HG02571 (cell line): ENCODE measurements around the gene LRRTM3.

ENCODE experiments used
- ATAC-seq: cut with Tn5 transposase; IDR thresholded peaks from one replicate; pipeline ENCODE4 v1.9.1; 2021; ENCODE audit warnings: mild to moderate bottlenecking, moderate library complexity; ENCODE audit not compliant: unreplicated experiment

LRRTM3 gene

DNA sequence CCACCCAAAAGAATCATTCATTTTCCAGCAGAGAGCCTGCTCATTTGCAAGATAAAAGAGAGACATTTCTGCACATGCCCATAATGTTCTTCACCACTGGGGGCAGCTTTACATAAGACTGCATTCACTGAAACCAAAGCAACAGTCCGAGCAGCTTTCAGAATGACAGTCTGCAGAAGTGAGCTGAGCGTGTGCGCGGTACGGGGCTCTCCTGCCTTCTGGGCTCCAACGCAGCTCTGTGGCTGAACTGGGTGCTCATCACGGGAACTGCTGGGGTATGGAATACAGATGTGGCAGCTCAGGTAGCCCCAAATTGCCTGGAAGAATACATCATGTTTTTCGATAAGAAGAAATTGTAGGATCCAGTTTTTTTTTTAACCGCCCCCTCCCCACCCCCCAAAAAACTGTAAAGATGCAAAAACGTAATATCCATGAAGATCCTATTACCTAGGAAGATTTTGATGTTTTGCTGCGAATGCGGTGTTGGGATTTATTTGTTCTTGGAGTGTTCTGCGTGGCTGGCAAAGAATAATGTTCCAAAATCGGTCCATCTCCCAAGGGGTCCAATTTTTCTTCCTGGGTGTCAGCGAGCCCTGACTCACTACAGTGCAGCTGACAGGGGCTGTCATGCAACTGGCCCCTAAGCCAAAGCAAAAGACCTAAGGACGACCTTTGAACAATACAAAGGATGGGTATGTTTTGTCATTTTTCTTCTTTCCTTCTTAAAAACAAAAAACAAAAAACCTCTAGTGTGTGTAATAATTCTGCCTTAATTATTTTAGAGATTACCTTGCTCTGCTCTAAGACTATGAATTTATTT lies at the start of gene LRRTM3:
Gene LRRTM3, plus strand, starts transcription at position 141 of the 820 bp plus-strand sequence.
- ATAC-seq: peak; percentile 100

DNA sequence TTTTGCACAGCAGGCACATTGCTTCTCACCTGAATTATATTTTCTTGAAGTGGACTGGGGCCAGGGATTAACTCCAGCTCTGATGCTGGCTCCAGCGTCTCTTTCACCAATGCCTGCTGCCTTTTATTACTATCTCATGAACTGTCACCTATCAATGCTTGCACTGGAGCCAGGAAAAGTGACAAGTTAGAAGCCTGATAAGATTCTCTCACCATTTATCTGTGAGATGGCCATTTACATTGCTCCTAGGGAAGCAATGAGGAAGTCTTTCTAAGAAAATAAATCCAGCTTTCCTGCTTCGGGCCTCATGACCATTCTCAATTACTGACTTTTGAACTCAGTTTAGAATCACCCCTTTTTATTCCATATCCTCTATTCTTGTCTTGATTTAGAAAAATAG lies 48.5 kb upstream of the LRRTM3 start:
- no peak for ATAC-seq

DNA sequence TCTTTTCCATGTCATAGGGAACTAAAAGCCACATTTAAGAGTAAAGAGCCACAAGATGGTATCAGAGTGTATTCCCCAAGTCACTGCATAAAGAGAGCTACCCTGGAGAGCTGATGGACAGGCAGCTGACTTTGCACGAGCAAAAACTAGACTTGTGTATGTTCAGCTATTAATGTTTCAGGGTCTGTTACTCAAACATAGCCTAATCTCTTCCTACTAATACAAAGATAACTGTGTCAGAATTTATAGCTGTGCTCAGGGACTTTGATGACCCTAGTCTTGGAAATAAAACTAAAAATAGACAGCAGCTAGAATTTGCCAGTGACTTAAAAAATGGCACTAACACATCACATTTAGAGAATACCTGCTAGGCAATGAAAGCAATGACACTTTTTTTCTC lies 45.5 kb upstream of the LRRTM3 start:
- ATAC-seq: no peak

DNA sequence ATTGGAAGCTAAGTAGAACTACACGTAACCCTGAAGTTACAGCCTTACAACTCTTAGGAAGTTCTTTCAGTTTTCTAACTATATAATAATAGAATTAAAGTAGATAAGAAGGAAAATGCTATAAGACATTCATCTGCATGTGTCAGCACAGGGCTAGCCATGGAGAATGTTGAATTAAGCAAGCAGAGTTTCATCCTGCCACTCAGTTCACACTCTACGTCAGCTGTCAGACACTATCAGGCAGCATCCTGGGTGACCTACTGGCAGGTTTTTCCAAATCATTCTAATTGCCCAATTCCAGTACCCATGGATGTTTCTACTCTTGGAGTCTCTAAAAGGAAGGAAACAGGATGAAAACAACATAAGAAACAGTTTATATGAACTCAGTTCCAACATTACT lies 45.0 kb upstream of the LRRTM3 start:
- ATAC-seq: no peak

DNA sequence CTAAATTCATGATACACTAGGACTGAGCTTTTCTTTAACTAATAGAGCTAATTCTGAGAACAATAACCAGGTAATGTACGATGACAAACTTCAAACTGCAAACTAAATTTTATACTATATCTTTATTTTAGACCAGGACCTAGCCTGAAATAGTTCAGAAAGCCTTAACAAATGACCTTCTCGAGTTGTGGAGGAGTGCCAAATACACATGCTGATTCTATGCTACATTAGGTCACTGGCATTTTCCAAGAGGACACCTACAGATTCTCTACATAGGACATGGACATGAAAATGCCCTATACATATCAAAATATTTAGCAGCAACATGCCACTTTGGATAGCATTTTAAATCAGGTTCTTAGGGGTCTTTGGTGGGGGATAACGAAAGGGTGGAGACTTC lies 44.0 kb upstream of the LRRTM3 start:
- ATAC-seq: no peak

DNA sequence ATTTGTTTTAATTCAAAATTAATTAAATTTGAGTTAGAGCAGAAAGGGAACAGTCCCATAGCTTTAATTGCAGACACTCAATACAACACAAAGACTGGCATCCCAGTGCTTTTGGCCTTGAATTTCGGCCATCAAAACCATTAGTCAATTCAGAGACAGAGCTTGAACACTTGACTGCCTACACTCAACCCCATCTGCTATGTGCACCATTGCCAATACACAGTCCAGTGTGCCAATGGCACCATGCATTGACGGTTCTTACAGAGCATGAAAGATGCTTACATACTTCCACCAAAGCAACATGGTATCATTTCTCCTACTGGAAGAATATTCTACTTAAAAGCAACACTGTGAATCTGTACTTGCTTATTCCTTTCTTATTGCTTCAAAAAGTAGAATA lies 43.6 kb upstream of the LRRTM3 start:
- no peak for ATAC-seq

DNA sequence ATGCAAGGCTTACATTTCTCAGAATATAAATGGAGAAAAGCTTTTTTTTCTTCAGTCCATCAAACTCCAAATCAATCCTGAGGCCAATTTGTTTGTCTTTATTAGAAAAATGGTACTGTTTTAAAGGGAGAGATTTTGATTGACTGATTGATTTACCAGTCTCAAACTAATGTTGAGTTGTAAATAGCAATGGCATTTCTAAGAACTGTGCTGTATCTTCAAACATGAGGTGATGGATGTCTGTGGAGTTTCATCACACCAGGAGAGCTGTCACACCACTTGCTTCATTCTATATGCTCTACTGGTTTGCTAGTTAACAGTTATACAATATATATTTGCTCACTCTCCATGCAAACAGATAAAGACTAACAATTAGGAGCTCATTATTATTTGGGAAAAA lies 39.0 kb upstream of the LRRTM3 start:
- no peak for ATAC-seq

DNA sequence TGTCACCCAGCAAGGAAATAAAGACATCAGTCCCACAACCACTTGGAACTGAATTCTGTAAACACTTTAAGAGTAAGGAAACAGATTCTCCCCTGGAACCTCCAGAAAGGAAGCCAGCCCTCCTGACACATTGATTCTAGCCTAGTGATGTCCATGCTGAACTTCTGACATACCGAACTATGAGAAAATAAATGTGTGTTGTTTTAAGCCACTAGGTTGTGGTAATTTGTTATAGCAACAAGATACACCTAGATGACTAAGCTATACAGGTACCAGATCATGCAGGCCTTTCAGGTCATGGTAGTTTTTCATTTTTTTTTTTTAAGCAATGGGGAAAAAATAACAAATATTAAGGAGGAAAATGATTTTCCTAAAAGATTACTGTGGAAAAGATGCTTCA lies 37.6 kb upstream of the LRRTM3 start:
- ATAC-seq: no peak

DNA sequence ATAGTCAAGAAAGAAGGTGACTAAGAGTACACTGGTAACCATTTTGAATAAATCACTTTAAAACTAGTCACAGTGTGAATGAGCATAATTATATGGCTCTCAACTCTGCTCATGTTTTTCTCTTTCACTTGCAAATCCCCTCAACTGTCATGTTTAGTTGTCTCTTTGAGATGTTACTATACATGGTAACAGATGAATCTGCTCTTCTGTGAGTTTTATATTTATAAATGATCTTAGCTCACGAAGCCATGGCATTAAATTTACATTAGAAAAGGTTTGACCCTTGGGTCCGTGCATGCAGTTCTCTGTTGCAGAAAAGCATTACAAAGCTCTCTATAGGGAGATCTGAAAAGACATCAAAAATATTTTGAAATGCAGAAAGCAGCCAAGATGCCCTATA lies 33.0 kb upstream of the LRRTM3 start:
- no peak for ATAC-seq

DNA sequence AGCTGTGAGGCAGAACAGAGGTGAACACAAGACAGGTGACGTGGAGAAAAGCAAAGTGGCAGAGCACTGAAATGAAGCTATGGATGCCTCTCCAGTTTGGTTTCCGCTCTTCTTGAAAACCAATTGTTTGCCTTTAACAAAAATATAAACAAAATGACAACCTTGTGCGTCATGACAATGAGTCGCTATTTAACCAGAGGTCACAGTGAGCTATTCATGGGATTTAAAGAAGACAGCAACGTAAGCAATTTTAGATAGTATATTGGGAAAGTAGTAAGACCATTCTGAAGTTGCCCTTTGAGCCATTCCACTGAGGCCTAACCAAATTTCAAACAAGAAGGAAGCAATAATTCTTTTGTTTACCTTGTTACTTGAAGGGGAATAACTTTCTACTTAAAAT lies 15.2 kb upstream of the LRRTM3 start:
- ATAC-seq: no peak

DNA sequence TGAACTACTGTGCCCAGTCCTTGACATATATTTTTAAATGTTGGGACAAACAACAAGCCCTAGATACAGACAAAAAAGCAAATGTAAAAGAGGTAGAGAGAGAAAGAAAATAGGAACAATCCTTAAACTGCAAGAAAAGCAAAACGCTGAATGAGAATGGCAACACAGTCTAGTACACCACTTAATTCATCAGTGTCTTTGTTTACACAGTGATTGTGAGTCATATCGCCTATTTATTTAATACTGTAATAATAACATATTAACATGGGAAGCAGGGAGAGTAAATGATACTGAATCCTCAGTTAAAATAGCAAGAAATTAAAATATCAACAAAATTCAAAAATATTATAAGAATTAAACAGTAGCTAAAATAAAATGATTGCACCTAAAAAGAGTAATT lies 9.8 kb upstream of the LRRTM3 start:
- ATAC-seq: no peak

DNA sequence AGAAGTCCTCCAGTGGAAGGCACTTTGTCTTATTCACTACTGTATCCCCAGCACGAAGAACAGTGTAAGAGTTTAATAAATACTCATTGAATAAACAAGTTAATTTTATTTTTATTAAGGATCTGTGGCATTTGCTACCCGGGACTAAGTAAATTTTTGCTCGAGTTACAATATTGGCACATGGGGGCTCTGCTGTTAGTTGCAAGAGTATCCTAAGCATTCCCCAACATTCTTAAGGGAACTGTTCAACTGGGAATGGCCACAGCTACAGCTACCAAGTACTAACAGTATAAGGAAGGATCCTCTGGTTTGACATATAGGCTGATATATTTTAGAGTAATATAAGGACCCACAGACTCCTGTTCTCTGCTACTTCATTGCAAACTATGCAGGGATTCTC lies 8.7 kb upstream of the LRRTM3 start:
- no peak for ATAC-seq

DNA sequence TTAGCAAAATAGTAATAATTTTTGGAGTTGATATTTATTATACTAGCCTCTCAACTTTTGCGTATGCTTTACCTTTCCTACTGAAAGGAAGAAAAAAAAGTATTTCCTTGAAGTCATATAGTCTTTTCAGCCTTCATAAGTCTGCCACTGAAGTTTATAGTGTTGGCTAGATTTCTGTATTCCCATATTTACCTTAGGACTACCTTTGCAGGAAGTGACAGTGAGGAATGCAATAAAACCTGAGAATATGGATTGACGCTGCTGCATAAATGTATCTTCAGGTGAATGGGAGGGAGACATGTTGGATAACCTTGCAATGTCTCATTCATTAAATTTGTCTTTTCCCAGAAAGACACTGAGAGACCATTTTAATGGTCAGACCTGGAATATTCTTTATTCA lies 6.6 kb upstream of the LRRTM3 start:
- no peak for ATAC-seq

DNA sequence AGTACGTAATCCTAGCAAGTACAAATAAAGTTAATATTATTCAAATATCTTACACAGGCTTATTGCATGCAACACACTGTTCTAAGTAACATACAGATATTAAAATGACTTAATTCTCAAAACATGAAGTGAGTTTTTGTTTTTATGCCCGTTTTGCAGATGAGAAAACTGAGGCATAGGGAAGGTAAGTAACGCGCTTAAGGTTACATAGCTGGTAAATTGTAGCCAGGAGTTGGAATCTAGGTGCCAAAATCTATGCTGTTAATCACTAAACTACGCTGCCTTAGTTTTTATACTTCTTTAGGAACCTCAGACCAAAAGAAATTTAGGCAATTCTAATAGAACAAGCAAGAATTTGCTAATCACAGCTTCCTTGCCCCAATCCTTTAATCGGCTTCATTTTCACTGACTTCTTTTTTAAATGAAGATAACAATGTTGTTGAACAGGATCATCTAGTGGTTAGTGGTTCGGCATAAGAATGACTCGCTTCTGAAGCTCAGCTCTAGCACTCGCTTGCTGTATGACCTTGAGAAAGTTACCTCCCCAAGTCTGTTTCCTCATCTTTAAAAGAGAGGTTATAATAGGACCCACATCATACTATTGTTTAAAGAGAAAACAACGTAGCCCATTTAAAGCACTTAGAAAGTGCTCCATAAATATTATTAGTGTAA lies 1.0 kb upstream of the LRRTM3 start:
- no peak for ATAC-seq

DNA sequence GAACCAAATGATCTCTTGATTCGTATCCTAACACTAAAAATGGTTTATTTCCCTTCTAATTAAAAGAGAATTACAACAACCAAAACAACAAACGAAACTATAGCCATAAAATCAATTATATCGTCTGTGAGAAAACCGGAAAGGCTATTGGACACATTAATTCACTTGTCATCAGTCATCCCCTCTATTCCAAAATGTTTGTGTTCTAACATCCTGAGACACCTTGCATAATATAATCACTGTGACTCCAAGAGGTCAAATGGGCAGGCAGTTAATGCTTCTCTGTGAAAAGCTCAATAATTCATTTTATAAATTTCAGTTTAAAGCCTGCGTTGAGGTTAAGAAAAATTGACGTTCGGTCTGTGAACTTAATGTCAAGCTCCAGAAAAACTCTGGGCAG lies 463 bp upstream of the LRRTM3 start:
- no peak for ATAC-seq

DNA sequence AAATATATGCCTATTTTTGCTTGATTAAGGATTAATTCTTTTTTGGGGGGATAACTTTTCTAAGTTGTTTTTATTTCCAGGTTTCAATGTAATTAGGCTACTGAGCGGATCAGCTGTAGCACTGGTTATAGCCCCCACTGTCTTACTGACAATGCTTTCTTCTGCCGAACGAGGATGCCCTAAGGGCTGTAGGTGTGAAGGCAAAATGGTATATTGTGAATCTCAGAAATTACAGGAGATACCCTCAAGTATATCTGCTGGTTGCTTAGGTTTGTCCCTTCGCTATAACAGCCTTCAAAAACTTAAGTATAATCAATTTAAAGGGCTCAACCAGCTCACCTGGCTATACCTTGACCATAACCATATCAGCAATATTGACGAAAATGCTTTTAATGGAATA lies 1.0 kb downstream of the LRRTM3 start:
- ATAC-seq: no peak

DNA sequence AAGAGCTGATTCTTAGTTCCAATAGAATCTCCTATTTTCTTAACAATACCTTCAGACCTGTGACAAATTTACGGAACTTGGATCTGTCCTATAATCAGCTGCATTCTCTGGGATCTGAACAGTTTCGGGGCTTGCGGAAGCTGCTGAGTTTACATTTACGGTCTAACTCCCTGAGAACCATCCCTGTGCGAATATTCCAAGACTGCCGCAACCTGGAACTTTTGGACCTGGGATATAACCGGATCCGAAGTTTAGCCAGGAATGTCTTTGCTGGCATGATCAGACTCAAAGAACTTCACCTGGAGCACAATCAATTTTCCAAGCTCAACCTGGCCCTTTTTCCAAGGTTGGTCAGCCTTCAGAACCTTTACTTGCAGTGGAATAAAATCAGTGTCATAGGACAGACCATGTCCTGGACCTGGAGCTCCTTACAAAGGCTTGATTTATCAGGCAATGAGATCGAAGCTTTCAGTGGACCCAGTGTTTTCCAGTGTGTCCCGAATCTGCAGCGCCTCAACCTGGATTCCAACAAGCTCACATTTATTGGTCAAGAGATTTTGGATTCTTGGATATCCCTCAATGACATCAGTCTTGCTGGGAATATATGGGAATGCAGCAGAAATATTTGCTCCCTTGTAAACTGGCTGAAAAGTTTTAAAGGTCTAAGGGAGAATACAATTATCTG lies 1.6 kb downstream of the LRRTM3 start:
- ATAC-seq: no peak

DNA sequence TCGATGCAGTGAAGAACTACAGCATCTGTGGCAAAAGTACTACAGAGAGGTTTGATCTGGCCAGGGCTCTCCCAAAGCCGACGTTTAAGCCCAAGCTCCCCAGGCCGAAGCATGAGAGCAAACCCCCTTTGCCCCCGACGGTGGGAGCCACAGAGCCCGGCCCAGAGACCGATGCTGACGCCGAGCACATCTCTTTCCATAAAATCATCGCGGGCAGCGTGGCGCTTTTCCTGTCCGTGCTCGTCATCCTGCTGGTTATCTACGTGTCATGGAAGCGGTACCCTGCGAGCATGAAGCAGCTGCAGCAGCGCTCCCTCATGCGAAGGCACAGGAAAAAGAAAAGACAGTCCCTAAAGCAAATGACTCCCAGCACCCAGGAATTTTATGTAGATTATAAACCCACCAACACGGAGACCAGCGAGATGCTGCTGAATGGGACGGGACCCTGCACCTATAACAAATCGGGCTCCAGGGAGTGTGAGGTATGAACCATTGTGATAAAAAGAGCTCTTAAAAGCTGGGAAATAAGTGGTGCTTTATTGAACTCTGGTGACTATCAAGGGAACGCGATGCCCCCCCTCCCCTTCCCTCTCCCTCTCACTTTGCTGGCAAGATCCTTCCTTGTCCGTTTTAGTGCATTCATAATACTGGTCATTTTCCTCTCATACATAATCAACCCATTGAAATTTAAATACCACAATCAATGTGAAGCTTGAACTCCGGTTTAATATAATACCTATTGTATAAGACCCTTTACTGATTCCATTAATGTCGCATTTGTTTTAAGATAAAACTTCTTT lies 2.3 kb downstream of the LRRTM3 start:
- ATAC-seq: no peak

DNA sequence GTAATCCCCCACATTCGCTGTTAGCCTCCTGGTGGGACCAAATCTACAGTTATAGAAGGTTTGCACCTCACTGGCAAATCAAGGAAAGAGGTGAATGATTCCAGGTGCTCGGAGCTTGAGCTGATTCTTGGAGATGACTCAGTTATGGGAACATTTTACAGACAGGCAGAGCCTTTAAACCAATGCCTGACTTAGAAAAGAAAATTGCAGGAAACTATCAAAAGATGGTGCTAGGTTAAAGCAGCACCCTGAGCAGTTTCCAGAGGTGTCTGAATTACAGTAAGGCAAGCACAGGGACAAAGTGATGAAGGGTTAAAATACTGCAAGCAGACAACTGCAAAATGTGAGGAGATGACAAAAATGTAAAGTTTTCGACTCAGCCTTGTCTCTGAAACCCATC lies 2.9 kb downstream of the LRRTM3 start:
- no peak for ATAC-seq

DNA sequence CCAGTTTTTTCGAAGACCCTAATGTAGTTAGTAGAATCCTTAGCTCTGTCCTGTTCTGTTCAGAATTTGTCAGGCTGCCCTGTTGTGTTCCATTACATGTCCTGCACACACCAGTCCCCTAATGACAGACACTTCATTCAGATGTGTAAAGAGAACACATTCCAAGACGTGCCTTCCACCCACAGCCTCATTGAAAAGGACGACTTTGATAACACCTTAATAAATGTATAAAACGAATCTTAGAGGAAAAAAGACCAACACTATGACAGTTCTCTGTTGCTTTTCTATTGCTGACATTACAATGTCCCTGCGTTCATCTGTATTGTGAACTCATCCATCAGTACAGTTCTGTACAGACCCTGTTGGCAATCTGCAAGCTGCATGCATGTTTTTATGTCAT lies 3.5 kb downstream of the LRRTM3 start:
- no peak for ATAC-seq

DNA sequence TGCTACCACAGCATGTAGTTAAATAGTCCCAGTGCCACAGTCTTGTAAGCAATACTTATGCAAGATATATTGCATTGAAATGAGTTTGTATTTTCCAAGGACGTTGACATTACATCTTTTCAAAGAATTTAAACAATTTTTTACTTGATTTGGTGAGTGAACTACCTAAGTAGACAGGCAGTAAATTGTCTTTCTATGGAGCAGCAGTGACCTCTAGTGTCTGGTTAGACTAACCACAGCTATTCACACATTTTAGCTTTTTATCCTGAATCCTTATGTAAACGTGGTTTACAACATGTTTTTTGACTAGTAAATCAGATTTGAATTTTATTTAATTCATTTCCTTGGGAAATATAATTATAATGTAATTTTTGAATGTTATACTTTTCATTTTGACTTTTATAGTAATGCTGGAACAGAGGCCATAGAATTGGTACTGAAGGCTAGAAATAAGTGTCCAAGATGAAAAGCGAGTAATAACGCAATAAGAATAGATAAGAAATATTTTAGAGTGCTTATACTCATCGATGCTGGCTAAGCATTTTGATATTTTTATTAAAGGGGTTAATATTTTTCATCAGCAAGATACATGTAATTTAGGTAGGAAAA lies 5.6 kb downstream of the LRRTM3 start:
- ATAC-seq: peak; percentile 70
